K562 (cell line): ENCODE results near the gene MPL. TPM values are rescaled to one million over a fixed set of nuclear protein-coding genes. Genes with fewer than 3 reads are reported as not detected.

ENCODE experiments used
- ARNT ChIP-seq, 2 experiments: fragments of 450-650 bp; IDR thresholded peaks; 2 replicates each; pipeline ENCODE4 v1.6.1; 2016; ENCODE audit warnings: mild to moderate bottlenecking in 1 of 2
- ASH1L ChIP-seq: fragments of 450-650 bp; IDR thresholded peaks from 2 replicates; pipeline ENCODE4 v1.6.1; 2018; ENCODE audit warnings: borderline replicate concordance, mild to moderate bottlenecking, low read depth; ENCODE audit not compliant: partially characterized antibody
- CHD4 ChIP-seq: fragments of 200-600 bp; sonication (generic); IDR thresholded peaks from 3 replicates; pipeline ENCODE4 v1.6.1; 2012; ENCODE audit warnings: low read depth, mild to moderate bottlenecking, mixed read lengths, low read length, inconsistent platforms; ENCODE audit not compliant: insufficient read depth, insufficient replicate concordance, poor library complexity, severe bottlenecking
- EGR1 ChIP-seq: fragments of 450-650 bp; conservative IDR thresholded peaks from 2 replicates; pipeline ENCODE4 v1.6.1; 2017; ENCODE audit warnings: mild to moderate bottlenecking
- ETV5 ChIP-seq: sonication (generic); formaldehyde crosslinking; IDR thresholded peaks from 2 replicates; pipeline ENCODE4 v1.4.0; 2020; ENCODE audit warnings: low read depth, mild to moderate bottlenecking, missing genetic modification reagents
- FOSL1 ChIP-seq: fragments of 200-800 bp; sonication (Bioruptor generic); conservative IDR thresholded peaks from 2 replicates; pipeline ENCODE4 v1.6.1; 2016; ENCODE audit warnings: missing genetic modification characterization, missing compliant biosample characterization
- HMBOX1 ChIP-seq: sonication (generic); IDR thresholded peaks from 2 replicates; pipeline ENCODE4 v1.6.1; 2016
- MBD2 ChIP-seq: sonication (generic); IDR thresholded peaks from 2 replicates; pipeline ENCODE4 v1.6.1; 2016; ENCODE audit warnings: low read depth, borderline replicate concordance
- MCM3 ChIP-seq: fragments of 450-650 bp; IDR thresholded peaks from 2 replicates; pipeline ENCODE4 v1.6.1; 2016
- MED1 ChIP-seq: sonication (generic); formaldehyde crosslinking; IDR thresholded peaks from 2 replicates; pipeline ENCODE4 v1.8.1; 2023; ENCODE audit warnings: missing genetic modification reagents, borderline replicate concordance
- MIER1 ChIP-seq: fragments of 450-650 bp; IDR thresholded peaks from 2 replicates; pipeline ENCODE4 v1.6.1; 2016; ENCODE audit warnings: antibody characterized with exemption, mild to moderate bottlenecking, low read depth
- MYC ChIP-seq, 2 experiments: fragments of 250-450 bp in 1 of 2; sonication (Bioruptor Pico) in 1 of 2; IDR thresholded peaks; 2 replicates each; pipeline versions ENCODE4 v1.5.1 to v1.6.1; 2012 to 2021; ENCODE audit warnings: low read depth in 2 of 2, borderline replicate concordance in 1 of 2, improper control_type of control experiment in 1 of 2, low read length in 1 of 2, mild to moderate bottlenecking in 1 of 2, moderate library complexity in 1 of 2
- RCOR1 ChIP-seq, 2 experiments: IDR thresholded peaks; 2 replicates each; pipeline ENCODE4 v1.6.1; 2012; ENCODE audit warnings: low read depth in 2 of 2, low read length in 2 of 2, borderline replicate concordance in 1 of 2, improper control_type of control experiment in 1 of 2
- SIRT6 ChIP-seq: IDR thresholded peaks from one replicate; pipeline ENCODE4 v1.6.1; 2012; ENCODE audit warnings: low read depth, mild to moderate bottlenecking, control low read depth, inconsistent platforms, low read length, moderate library complexity
- SRSF3 ChIP-seq: fragments of 200-400 bp; formaldehyde crosslinking; IDR thresholded peaks from 2 replicates; pipeline ENCODE4 v1.6.1; 2016; ENCODE audit warnings: mild to moderate bottlenecking, low read length, moderate library complexity; ENCODE audit not compliant: insufficient read depth
- TFAP4 ChIP-seq: sonication (generic); formaldehyde crosslinking; IDR thresholded peaks from 2 replicates; pipeline ENCODE4 v1.8.0; 2022; ENCODE audit warnings: missing genetic modification reagents, mild to moderate bottlenecking, moderate library complexity, borderline replicate concordance
- THRAP3 ChIP-seq: fragments of 450-650 bp; IDR thresholded peaks from 2 replicates; pipeline ENCODE4 v1.6.1; 2016; ENCODE audit warnings: mild to moderate bottlenecking, inconsistent platforms, borderline replicate concordance
- TRIM25 ChIP-seq: fragments of 450-650 bp; IDR thresholded peaks from 2 replicates; pipeline ENCODE4 v1.7.0; 2016; ENCODE audit warnings: borderline replicate concordance
- ZBTB43 ChIP-seq: sonication (generic); formaldehyde crosslinking; IDR thresholded peaks from 2 replicates; pipeline ENCODE4 v1.8.0; 2023; ENCODE audit warnings: mild to moderate bottlenecking, missing genetic modification reagents
- ZNF263 ChIP-seq: sonication (generic); formaldehyde crosslinking; IDR thresholded peaks from 2 replicates; pipeline ENCODE4 v1.8.0; 2022; ENCODE audit warnings: mild to moderate bottlenecking, missing genetic modification reagents, borderline replicate concordance
- ZNF780A ChIP-seq: fragments of 250-450 bp; sonication (Bioruptor Pico); IDR thresholded peaks from 2 replicates; pipeline ENCODE4 v1.5.0; 2021; ENCODE audit warnings: mild to moderate bottlenecking
- polyA plus RNA-seq, 8 experiments: library from polyadenylated mRNA; depleted of rRNA in 4 of 8; stranded (reverse) in 5 of 8; unstranded in 3 of 8; fragments of >200 nt; fragmentation: Nextera tagmentation in 2 of 8; fragmentation: Illumina TruSeq in 1 of 8; extraction: Ambion mirVana in 2 of 8; extraction: Trizol in 1 of 8; gene quantifications; 2 replicates each; pipeline versions ENCODE4 v1.2.1 to v1.2.3, GENCODE V29; 2011 to 2014; ENCODE audit warnings: inconsistent platforms in 1 of 8, missing spikeins in 1 of 8
- total RNA-seq, 7 experiments: library from RNA; depleted of rRNA in 6 of 7; stranded (reverse); fragments of >200 nt in 6 of 7; fragmentation: Illumina TruSeq in 2 of 7; extraction: Trizol in 2 of 7; gene quantifications; 2 replicates each; pipeline versions ENCODE4 v1.2.1 to v1.2.3, GENCODE V29; 2011 to 2021; ENCODE audit warnings: low replicate concordance in 1 of 7

MPL gene
- total and polyA plus RNA-seq, 9 of the 15 experiments (the other 6 are each of a cell fraction or from before 2014, with no cell fraction given) = not detected

GRCh38 chr1:43389326-43390313 lies 52.0 kb downstream of the MPL start, which contains the start of the genes MED8 and SZT2 (continued):
- 0 out of 2 replicates have a peak, but pooled peaks have one; percentile 69 for TF ChIP-seq TRIM25
- peak in 1 of 2 experiments; percentile 7; a peak in 1 of 4 replicates for TF ChIP-seq RCOR1 (IDR thresholded peaks at IDR 0.05; ENCODE audit: borderline replicate concordance in 1 of 2, low read depth in 2 of 2, low read length in 2 of 2)
- no peak for TF ChIP-seq HMBOX1
- no peak for TF ChIP-seq CHD4
- peak; percentile 80 for TF ChIP-seq ETV5 (CRISPR knock-in tag)
- peak; percentile 83 for TF ChIP-seq ASH1L
- no peak for TF ChIP-seq MCM3
- TF ChIP-seq MYC (IDR thresholded peaks at IDR 0.05; ENCODE audit: low read depth, low read length) = peak; percentile 75; the same call in 1 of the 2 replicates
- peak; percentile 38; the same call in 1 of the 2 replicates for TF ChIP-seq MYC (CRISPR knock-in tag; IDR thresholded peaks at IDR 0.05; ENCODE audit: borderline replicate concordance, low read depth)
- TF ChIP-seq SIRT6 = no peak
- TF ChIP-seq ZNF263 = peak; percentile 11; the same call in 1 of the 2 replicates
- TF ChIP-seq MIER1 = 0 out of 2 replicates have a peak, but pooled peaks have one; percentile 22
- peak; percentile 88; the same call in 1 of the 2 replicates for TF ChIP-seq TFAP4 (CRISPR knock-in tag)
- TF ChIP-seq ZBTB43 (CRISPR knock-in tag) = no peak
- TF ChIP-seq THRAP3 = no peak
- TF ChIP-seq MED1 (CRISPR knock-in tag) = no peak
- TF ChIP-seq FOSL1 (tag) = 0 out of 2 replicates have a peak, but pooled peaks have one; percentile 31
- TF ChIP-seq ZNF780A (CRISPR knock-in tag) = no peak
- 0 out of 2 replicates have a peak, but pooled peaks have one; percentile 88 for TF ChIP-seq SRSF3
- peak in 1 of 2 experiments; percentile 67; a peak in 1 of 4 replicates for TF ChIP-seq ARNT (IDR thresholded peaks at IDR 0.05)
- peak; percentile 96 for TF ChIP-seq EGR1
- TF ChIP-seq MBD2 = peak; percentile 90
